ENCODE measurements around the gene DPP6.

DNA sequence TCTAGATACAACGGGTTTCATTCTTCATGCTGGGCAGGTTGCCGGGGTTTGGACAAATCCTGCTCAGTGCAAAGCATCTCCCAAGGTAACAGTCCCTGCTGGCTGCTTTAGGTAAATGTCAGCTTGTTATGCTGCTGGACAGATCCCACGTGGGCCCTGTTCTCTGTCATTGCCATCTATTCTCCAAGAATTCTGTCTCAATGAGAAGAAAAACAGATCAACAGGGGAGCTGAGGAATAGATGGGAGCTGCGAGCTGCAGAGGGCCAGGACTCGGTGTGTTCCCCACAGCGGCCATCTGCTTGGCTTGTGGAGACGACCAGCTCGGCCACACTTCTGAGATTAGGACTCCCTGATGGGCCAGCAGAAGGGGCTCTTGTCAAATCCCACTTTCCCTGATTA, 235.2 kb downstream of the DPP6 start:
- no peak for TF ChIP-seq CTCF (IDR thresholded peaks at IDR 0.05)
- no peak for TF ChIP-seq POLR2A (IDR thresholded peaks at IDR 0.05)
